ENCODE measurements around the gene EDRF1.

DNA sequence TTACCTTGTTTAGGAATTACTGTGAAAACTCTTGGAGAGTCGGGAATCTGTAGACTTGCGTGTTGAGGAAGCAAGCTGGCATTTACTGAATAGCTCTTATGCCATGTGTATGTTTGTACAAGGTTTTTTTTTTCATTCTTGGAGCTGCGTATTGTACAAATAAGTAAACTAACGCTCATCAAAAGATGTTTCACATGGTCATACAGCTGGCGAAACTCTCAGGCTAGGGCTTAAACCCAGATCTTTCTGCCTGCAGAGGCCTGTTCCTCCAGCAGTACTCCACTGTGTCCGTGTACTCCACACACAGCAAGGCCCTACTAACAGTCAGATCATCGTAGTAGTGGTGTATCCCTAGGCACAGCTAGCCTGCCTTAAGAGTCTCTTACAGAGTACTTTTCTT, 7.4 kb downstream of the EDRF1 start:
- TF ChIP-seq CTCF (IDR thresholded peaks at IDR 0.05) = no peak
- no peak for TF ChIP-seq POLR2A (IDR thresholded peaks at IDR 0.05)
